NT2/D1 (cell line): ENCODE data around the gene HINT3.

Experiments
- DNase-seq: peaks from one replicate; pipeline ENCODE4 v3.0.0-alpha.2; 2011; ENCODE audit warnings: low read depth, low spot score
- H3K27me3 ChIP-seq: 2 replicates; pipeline ENCODE4 v1.6.0; 2011; ENCODE audit warnings: mild to moderate bottlenecking; ENCODE audit not compliant: insufficient read length, insufficient read depth
- H3K36me3 ChIP-seq: 2 replicates; pipeline ENCODE4 v1.6.1; 2011; ENCODE audit warnings: mild to moderate bottlenecking, low read length, mixed read lengths; ENCODE audit not compliant: insufficient read depth, insufficient read length
- H3K4me1 ChIP-seq: 2 replicates; pipeline ENCODE4 v1.5.1; 2011; ENCODE audit not compliant: insufficient read depth, insufficient read length
- H3K4me3 ChIP-seq: 2 replicates; pipeline ENCODE4 v1.5.1; 2011; ENCODE audit warnings: low read depth; ENCODE audit not compliant: insufficient read length
- H3K9ac ChIP-seq: 2 replicates; pipeline ENCODE4 v1.6.0; 2011; ENCODE audit warnings: low read depth; ENCODE audit not compliant: insufficient read length
- H3K9me3 ChIP-seq: 2 replicates; pipeline ENCODE4 v1.5.1; 2011; ENCODE audit warnings: mild to moderate bottlenecking, low read length; ENCODE audit not compliant: insufficient read depth
- SUZ12 ChIP-seq: IDR thresholded peaks from 2 replicates; pipeline ENCODE4 v1.6.1; 2011; ENCODE audit not compliant: insufficient read length, insufficient read depth; ENCODE audit errors: extremely low read depth
- YY1 ChIP-seq: IDR thresholded peaks from 2 replicates; pipeline ENCODE4 v1.6.1; 2011; ENCODE audit not compliant: insufficient read length, insufficient read depth
- ZNF274 ChIP-seq: IDR thresholded peaks from 2 replicates; pipeline ENCODE4 v1.6.1; 2011; ENCODE audit warnings: mild to moderate bottlenecking, low read depth, low read length

Gene HINT3

GRCh38 chr6:125954735-125955339 lies 1.7 kb upstream of the HINT3 start:
- no peak overlapping the region for H3K4me3 ChIP-seq
- no peak for DNase-seq
- no peak for TF ChIP-seq YY1
- no peak for TF ChIP-seq SUZ12
- no peak for TF ChIP-seq ZNF274
- no peak overlapping the region for H3K9ac ChIP-seq
- peaks cover 10% of the 10 kb centered on the region for H3K9me3 ChIP-seq
- no peaks in the 10 kb centered on the region for H3K4me1 ChIP-seq
- H3K36me3 ChIP-seq: no peaks in the 10 kb centered on the region
- no peaks in the 10 kb centered on the region for H3K27me3 ChIP-seq

DNA sequence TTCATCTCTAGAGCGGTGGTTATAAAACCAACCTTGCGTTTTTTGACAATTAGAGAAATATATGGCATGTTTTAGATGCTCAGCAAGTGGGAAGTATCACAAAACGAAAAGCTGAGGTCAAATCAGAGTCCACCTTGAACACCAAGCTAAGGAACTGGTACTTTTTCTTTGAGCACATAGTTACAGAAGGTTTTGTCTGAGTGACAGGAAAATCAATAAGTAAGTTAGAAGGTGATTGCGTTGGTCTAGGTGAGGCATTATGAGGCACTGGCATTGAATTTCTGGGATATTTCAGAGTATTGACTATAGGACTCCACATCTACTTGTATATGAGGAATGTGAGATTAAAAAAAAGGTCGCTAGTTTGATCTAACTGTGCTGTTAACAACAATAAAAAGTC lies 597 bp upstream of the HINT3 start:
- H3K9ac ChIP-seq: no peak overlapping the region
- no peaks in the 10 kb centered on the region for H3K36me3 ChIP-seq
- TF ChIP-seq ZNF274 (no peak), YY1 (no peak), SUZ12 (no peak)
- H3K4me1 ChIP-seq: no peaks in the 10 kb centered on the region
- H3K27me3 ChIP-seq: no peaks in the 10 kb centered on the region
- DNase-seq: no peak
- H3K4me3 ChIP-seq: no peak overlapping the region
- peaks cover 10% of the 10 kb centered on the region for H3K9me3 ChIP-seq

DNA sequence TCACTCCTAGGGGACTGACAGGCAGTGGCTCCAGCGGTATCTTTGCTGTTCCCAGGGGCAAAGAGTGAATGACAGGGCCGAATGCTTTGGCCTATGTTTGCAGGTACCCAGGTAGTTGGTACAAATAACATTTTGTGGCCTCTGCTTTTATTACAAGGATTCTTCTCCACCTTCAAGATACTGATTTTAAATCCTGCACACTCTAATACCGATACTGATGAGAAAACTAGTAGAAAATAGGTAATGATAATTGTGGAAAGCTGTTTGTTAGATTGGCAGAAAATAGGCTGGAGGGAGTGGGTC lies 772 bp downstream of the HINT3 start:
- H3K36me3 ChIP-seq: no peaks in the 10 kb centered on the region
- TF ChIP-seq ZNF274 (no peak), YY1 (no peak), SUZ12 (no peak)
- peak overlapping the region; percentile 61 for H3K9ac ChIP-seq
- no peaks in the 10 kb centered on the region for H3K27me3 ChIP-seq
- peak overlapping the region; percentile 73 for H3K4me3 ChIP-seq
- no peak for DNase-seq
- no peaks in the 10 kb centered on the region for H3K4me1 ChIP-seq
- H3K9me3 ChIP-seq: peaks cover 7% of the 10 kb centered on the region

- H3K4me1 ChIP-seq: no peaks in the 10 kb centered on the region
- H3K27me3 ChIP-seq: no peaks in the 10 kb centered on the region
- no peak for TF ChIP-seq YY1
- H3K9me3 ChIP-seq: 0 out of 2 replicates have a peak, but pooled peaks cover 2% of the 10 kb centered on the region
- no peaks in the 10 kb centered on the region for H3K36me3 ChIP-seq
- no peak overlapping the region for H3K9ac ChIP-seq
- no peak for DNase-seq
- no peak overlapping the region for H3K4me3 ChIP-seq
Observed at GRCh38 chr6:125957845-125958244, 1.3 kb downstream of the HINT3 start.

GRCh38 chr6:125959041-125959440 lies 2.5 kb downstream of the HINT3 start:
- Histone ChIP-seq H3K4me3 (no peak overlapping the region), H3K27me3 (no peaks in the 10 kb centered on the region), H3K4me1 (no peaks in the 10 kb centered on the region), H3K36me3 (no peaks in the 10 kb centered on the region), H3K9me3 (no peaks in the 10 kb centered on the region), H3K9ac (no peak overlapping the region)
- no peak for DNase-seq
- TF ChIP-seq ZNF274 (no peak), YY1 (no peak), SUZ12 (no peak)

- Histone ChIP-seq H3K27me3 (no peaks in the 10 kb centered on the region), H3K9ac (no peak overlapping the region), H3K4me3 (no peak overlapping the region), H3K9me3 (no peaks in the 10 kb centered on the region), H3K4me1 (no peaks in the 10 kb centered on the region), H3K36me3 (no peaks in the 10 kb centered on the region)
- no peak for TF ChIP-seq SUZ12
- no peak for TF ChIP-seq ZNF274
- no peak for TF ChIP-seq YY1
- no peak for DNase-seq
Observed at GRCh38 chr6:125961117-125961516, 4.5 kb downstream of the HINT3 start.

GRCh38 chr6:125962900-125963497 lies 6.4 kb downstream of the HINT3 start:
- DNase-seq: no peak
- Histone ChIP-seq H3K4me1 (no peaks in the 10 kb centered on the region), H3K36me3 (no peaks in the 10 kb centered on the region), H3K4me3 (no peak overlapping the region), H3K27me3 (no peaks in the 10 kb centered on the region), H3K9ac (no peak overlapping the region), H3K9me3 (no peaks in the 10 kb centered on the region)
- TF ChIP-seq YY1 (no peak), SUZ12 (no peak), ZNF274 (no peak)

DNA sequence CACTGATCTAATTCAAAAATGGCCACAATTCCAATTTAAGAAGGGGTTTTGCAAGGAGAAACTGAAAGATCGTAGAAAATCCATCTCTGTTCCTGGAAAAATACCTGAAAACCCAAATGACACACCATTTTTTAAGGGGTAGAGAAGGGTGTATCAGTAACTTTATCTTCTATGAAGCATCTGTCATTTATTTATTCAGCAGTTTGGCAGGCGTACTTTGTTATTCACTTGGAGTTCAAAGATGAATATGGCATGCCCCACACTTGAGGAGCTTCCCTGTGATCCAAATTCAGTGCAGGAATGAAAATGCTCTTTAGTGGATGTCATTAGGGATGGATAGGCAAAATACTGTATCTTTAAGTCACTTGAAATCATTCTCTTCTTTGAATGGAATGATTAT lies 7.2 kb downstream of the HINT3 start:
- H3K36me3 ChIP-seq: no peaks in the 10 kb centered on the region
- no peaks in the 10 kb centered on the region for H3K27me3 ChIP-seq
- TF ChIP-seq YY1 (no peak), ZNF274 (no peak), SUZ12 (no peak)
- no peak for DNase-seq
- H3K4me1 ChIP-seq: no peaks in the 10 kb centered on the region
- H3K9ac ChIP-seq: no peak overlapping the region
- H3K4me3 ChIP-seq: no peak overlapping the region
- no peaks in the 10 kb centered on the region for H3K9me3 ChIP-seq
